ENCODE measurements around the gene GPR146. TPM values are rescaled to one million over a fixed set of nuclear protein-coding genes. Genes with fewer than 3 reads are reported as not detected.

GPR146 gene
- total and polyA plus RNA-seq, 8 donors = 2.0 to 14.6 (median 7.9) TPM

GRCh38 chr7:1046722-1047679 lies 2.7 kb downstream of the GPR146 start:
- H3K4me3 ChIP-seq = peak overlapping the region in 1 of 4 donors; percentile 73
- TF ChIP-seq POLR2AphosphoS5 (IDR thresholded peaks at IDR 0.05) (peak in 2 of 3 donors; percentile 16 to 31), CTCF (IDR thresholded peaks at IDR 0.05) (no peak)
- no peaks in the 10 kb centered on the region for H3K36me3 ChIP-seq
- peak overlapping the region; percentile 56 to 93 (median 81) for H3K27ac ChIP-seq
- WGBS, 5 donors = 24 to 56% (median 38%) methylated on average over 15 of the region's 15 CpGs
- intact Hi-C loops (cut with DNase I; ENCODE audit: low total_unique reads) = no loop called here
- no peaks in the 10 kb centered on the region for H3K9me3 ChIP-seq
- H3K27me3 ChIP-seq = no peaks in the 10 kb centered on the region
- peak; percentile 60 to 81 for DNase-seq
- H3K4me1 ChIP-seq = peaks cover 71 to 98% (median 94%) of the 10 kb centered on the region in 4 donors

GRCh38 chr7:1049006-1049741 lies 4.8 kb downstream of the GPR146 start:
- no peak for TF ChIP-seq CTCF (IDR thresholded peaks at IDR 0.05)
- TF ChIP-seq POLR2A (IDR thresholded peaks at IDR 0.05) = no peak
- TF ChIP-seq EP300 (IDR thresholded peaks at IDR 0.05) = no peak
- no peak for TF ChIP-seq POLR2AphosphoS5 (IDR thresholded peaks at IDR 0.05)
- H3K27ac ChIP-seq = peak overlapping the region; percentile 16 to 93 (median 80)
- peaks cover 71 to 98% (median 93%) of the 10 kb centered on the region in 4 donors for H3K4me1 ChIP-seq
- no peaks in the 10 kb centered on the region for H3K9me3 ChIP-seq
- intact Hi-C loops (cut with DNase I; ENCODE audit: low total_unique reads) = no loop called here
- no peak for DNase-seq
- H3K4me3 ChIP-seq = no peak overlapping the region
- H3K27me3 ChIP-seq = no peaks in the 10 kb centered on the region
- no peaks in the 10 kb centered on the region for H3K36me3 ChIP-seq
- 63 to 74% (median 72%) methylated on average over 23 of the region's 23 CpGs for WGBS, 5 donors

GRCh38 chr7:1049801-1050200 lies 5.5 kb downstream of the GPR146 start:
- TF ChIP-seq EP300 (IDR thresholded peaks at IDR 0.05) (no peak), POLR2A (IDR thresholded peaks at IDR 0.05) (no peak), CTCF (IDR thresholded peaks at IDR 0.05) (no peak), POLR2AphosphoS5 (IDR thresholded peaks at IDR 0.05) (no peak)
- peaks cover 77 to 100% (median 97%) of the 10 kb centered on the region in 4 donors for H3K4me1 ChIP-seq
- no peak for DNase-seq
- no peaks in the 10 kb centered on the region for H3K9me3 ChIP-seq
- intact Hi-C loops (cut with DNase I; ENCODE audit: low total_unique reads) = no loop called here
- no peaks in the 10 kb centered on the region for H3K27me3 ChIP-seq
- peak overlapping the region in 4 of 5 donors; percentile 33 to 93 (median 86) for H3K27ac ChIP-seq
- H3K36me3 ChIP-seq = no peaks in the 10 kb centered on the region
- no peak overlapping the region for H3K4me3 ChIP-seq
- 79 to 93% (median 81%) methylated on average over 3 to 8 of the region's 8 CpGs; no CpG with 5 or more reads in 1 of the 5 donors for WGBS, 5 donors

GRCh38 chr7:1050254-1050906 lies 6.0 kb downstream of the GPR146 start:
- TF ChIP-seq EP300 (IDR thresholded peaks at IDR 0.05) = no peak
- no peak for TF ChIP-seq POLR2A (IDR thresholded peaks at IDR 0.05)
- no peak for TF ChIP-seq CTCF (IDR thresholded peaks at IDR 0.05)
- TF ChIP-seq POLR2AphosphoS5 (IDR thresholded peaks at IDR 0.05) = no peak
- H3K36me3 ChIP-seq = no peaks in the 10 kb centered on the region
- H3K4me1 ChIP-seq = peaks cover 77 to 100% (median 97%) of the 10 kb centered on the region in 4 donors
- H3K27me3 ChIP-seq = no peaks in the 10 kb centered on the region
- WGBS, 5 donors = 85 to 94% (median 91%) methylated on average over 16 to 30 of the region's 30 CpGs
- intact Hi-C loops (cut with DNase I; ENCODE audit: low total_unique reads) = no loop called here
- H3K9me3 ChIP-seq = no peaks in the 10 kb centered on the region
- no peak for DNase-seq
- H3K4me3 ChIP-seq = no peak overlapping the region
- peak overlapping the region in 3 of 5 donors; percentile 77 to 93 (median 80) for H3K27ac ChIP-seq

All from stomach (tissue), 9 donors.